Neutrophil (primary cell): Measurements from ENCODE around the gene MAPK12.

Experiments
- H3K27ac ChIP-seq: fragments of 200-600 bp; sonication (generic); 2 replicates; pipeline ENCODE4 v1.5.1; 2016; ENCODE audit warnings: mild to moderate bottlenecking, moderate library complexity
- H3K27me3 ChIP-seq: fragments of 200-600 bp; sonication (generic); 2 replicates; pipeline ENCODE4 v1.6.0; 2016; ENCODE audit warnings: mild to moderate bottlenecking
- H3K36me3 ChIP-seq: fragments of 200-600 bp; sonication (generic); 2 replicates; pipeline ENCODE4 v1.5.1; 2017
- H3K4me1 ChIP-seq, 2 experiments: fragments of 200-600 bp in 1 of 2; sonication (generic) in 1 of 2; 1 replicate in 1 of 2; 2 replicates in 1 of 2; pipeline versions ENCODE4 v1.5.1 to v1.6.1; 2013 to 2016; ENCODE audit warnings: low read depth in 1 of 2, low read length in 1 of 2, mild to moderate bottlenecking in 1 of 2, moderate library complexity in 1 of 2; ENCODE audit not compliant: control insufficient read depth in 1 of 2, insufficient read depth in 1 of 2
- H3K4me3 ChIP-seq, 2 experiments: fragments of 200-600 bp in 1 of 2; sonication (generic) in 1 of 2; 1 replicate in 1 of 2; 2 replicates in 1 of 2; pipeline ENCODE4 v1.5.1; 2013 to 2016; ENCODE audit warnings: low read depth in 1 of 2, low read length in 1 of 2, mild to moderate bottlenecking in 1 of 2, moderate library complexity in 1 of 2
- H3K9me3 ChIP-seq: fragments of 200-600 bp; sonication (generic); 2 replicates; pipeline ENCODE4 v1.5.1; 2016
- CTCF ChIP-seq: fragments of 200-600 bp; sonication (generic); IDR thresholded peaks from 2 replicates; pipeline ENCODE4 v1.5.1; 2016; ENCODE audit warnings: antibody characterized with exemption

MAPK12 gene

GRCh38 chr22:50261615-50262459 is at the start of gene MAPK12:
MAPK12 (minus strand) TSS chr22:50261683; CDS start chr22:50261509, 174 bp downstream.
- no peak within 1 kb of the TSS for H3K4me3 ChIP-seq
- TF ChIP-seq CTCF, result no peak
- H3K36me3 ChIP-seq, result no peaks in the 10 kb centered on the region
- no peaks in the 10 kb centered on the region for H3K9me3 ChIP-seq
- H3K27me3 ChIP-seq, result peaks cover 89% of the 10 kb centered on the region
- H3K27ac ChIP-seq, result no peak within 1 kb of the TSS
- H3K4me1 ChIP-seq, result peaks cover 0 to 4% of the 10 kb centered on the region in 2 experiments

DNA sequence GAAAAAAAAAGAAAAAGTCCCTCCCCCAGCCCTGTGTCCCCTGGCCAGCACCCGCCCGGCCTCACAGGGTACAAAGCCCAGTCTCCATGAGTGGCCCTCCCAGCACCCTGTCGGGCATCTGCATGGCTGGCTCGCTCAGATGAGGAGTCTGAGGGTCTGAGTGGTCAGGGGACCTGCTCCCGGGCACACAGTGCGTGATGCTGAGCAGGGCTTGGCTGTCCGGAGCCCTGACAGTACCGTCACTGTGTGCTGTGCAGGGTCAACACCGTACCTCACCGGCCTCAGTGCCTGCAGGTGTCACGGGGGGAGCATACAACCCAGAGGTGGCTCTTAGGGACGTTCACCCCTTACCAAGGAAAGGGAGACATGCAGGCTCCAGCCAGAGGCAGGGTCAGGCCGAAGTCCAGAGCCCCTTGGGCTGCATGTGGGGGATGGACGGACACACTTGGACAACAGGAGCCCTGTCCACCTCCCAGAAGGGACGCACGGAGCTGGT is 49.5 kb upstream of the MAPK12 start:
- H3K4me1 ChIP-seq, result peaks cover 0 to 12% of the 10 kb centered on the region in 2 experiments
- no peaks in the 10 kb centered on the region for H3K36me3 ChIP-seq
- no peak overlapping the region for H3K4me3 ChIP-seq
- H3K27ac ChIP-seq, result no peak overlapping the region
- peaks cover 89% of the 10 kb centered on the region for H3K27me3 ChIP-seq
- TF ChIP-seq CTCF, result no peak
- no peaks in the 10 kb centered on the region for H3K9me3 ChIP-seq

DNA sequence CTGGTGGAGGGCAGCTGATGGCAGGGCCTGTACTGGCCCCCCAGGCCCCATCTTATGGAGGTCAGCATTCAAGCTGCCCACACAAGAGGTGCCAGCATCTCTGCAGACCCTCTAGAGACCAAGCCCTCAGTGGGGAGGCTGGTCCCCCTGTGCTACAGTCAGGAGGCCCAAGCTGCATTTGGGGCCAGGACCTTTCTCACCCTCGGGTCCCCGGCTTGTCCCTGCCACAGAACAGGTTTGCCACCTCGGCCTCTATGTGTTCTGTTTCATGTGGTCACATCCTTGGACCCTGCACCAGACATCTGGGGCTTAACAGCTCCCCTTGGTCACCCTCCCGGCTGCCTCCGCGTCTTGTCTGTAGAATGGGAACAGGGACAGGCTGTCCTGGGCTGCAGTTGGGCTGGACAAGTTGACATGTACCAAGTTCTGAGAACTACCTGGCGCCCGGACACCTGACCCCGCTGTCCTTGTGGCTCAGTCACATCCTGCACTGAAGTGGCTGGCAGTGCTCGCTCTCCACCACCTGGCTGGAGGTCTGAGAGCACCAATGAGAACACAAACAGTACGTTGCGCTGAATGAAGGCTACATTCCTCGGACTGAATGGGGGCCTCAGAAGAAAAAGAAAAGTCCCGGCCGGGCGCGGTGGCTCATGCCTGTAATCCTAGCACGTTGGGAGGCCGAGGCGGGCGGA is 48.7 kb upstream of the MAPK12 start:
- H3K4me3 ChIP-seq, result no peak overlapping the region
- H3K27me3 ChIP-seq, result peaks cover 89% of the 10 kb centered on the region
- no peak for TF ChIP-seq CTCF
- no peaks in the 10 kb centered on the region for H3K9me3 ChIP-seq
- no peak overlapping the region for H3K27ac ChIP-seq
- no peaks in the 10 kb centered on the region for H3K36me3 ChIP-seq
- peaks cover 0 to 12% of the 10 kb centered on the region in 2 experiments for H3K4me1 ChIP-seq

DNA sequence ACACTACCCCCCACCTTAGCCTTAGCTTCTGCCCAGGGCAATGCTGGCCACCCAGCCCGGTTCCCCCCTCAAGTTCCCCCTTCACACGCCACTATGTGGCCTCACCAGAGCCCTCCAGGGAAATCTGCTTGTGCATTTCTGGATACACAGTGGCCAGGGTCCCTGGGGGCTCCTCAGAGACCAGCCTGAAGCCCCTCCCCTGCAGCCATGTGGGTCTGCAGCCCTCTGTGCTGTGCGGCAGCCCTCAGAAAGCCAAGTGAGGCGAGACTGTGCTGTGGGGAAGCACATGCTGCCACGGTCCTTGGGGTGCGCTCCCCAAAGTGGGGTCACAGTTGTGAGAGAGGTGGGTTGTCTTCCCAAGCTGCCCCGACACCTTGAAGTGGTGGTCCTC is 48.1 kb upstream of the MAPK12 start:
- Histone ChIP-seq H3K4me1 (peaks cover 0 to 11% of the 10 kb centered on the region in 2 experiments), H3K36me3 (no peaks in the 10 kb centered on the region), H3K4me3 (no peak overlapping the region), H3K27ac (no peak overlapping the region), H3K9me3 (no peaks in the 10 kb centered on the region), H3K27me3 (peaks cover 89% of the 10 kb centered on the region)
- no peak for TF ChIP-seq CTCF

DNA sequence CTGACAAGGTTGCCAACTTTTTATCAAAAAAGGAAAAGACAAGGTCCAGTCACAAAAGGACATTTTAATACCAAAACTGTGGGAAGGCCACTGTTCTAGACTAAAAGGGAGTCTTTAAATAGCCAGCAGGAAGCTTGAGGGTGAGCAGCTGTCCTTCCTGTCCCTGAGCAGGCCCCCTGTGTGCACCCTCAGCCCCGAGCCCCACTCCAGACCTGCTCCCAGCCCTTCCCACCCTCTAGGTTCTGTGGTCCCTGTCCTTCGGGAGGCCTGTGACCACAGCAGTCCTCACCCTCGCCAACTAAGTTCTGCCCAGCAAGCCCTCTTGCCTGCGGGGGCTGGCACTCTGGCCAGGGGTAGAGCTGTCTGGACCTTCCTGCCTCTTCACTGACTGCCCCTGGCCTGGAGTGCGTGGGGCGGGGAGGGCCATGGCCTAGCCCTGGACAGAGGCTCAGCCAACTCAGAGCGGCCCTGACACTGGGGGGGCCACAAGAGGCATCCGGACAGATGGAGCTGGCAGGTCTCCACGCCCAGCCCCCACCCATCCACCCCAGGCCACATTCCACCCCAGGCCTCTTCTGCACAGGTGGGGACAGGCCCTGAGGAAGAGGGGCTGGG is 47.6 kb upstream of the MAPK12 start:
- Histone ChIP-seq H3K4me1 (peaks cover 0 to 8% of the 10 kb centered on the region in 2 experiments), H3K36me3 (no peaks in the 10 kb centered on the region), H3K9me3 (no peaks in the 10 kb centered on the region), H3K27me3 (peaks cover 89% of the 10 kb centered on the region), H3K4me3 (no peak overlapping the region), H3K27ac (no peak overlapping the region)
- no peak for TF ChIP-seq CTCF
